ENCODE measurements around the gene M1AP. TPM values are rescaled to one million over a fixed set of nuclear protein-coding genes. Genes with fewer than 3 reads are reported as not detected.

The M1AP gene
- polyA plus RNA-seq, 3 donors, result 1.00 to 4.6 (median 1.8) TPM

GRCh38 chr2:74645344-74645743 lies 2.8 kb downstream of the M1AP start:
- no peak overlapping the region for H3K27ac Mint-ChIP-seq
- no peak overlapping the region for H3K4me3 Mint-ChIP-seq
- H3K27me3 ChIP-seq (ENCODE audit: control insufficient read depth in 2 of 2, insufficient read depth in 2 of 2, low read length in 2 of 2), result peaks cover 11 to 25% of the 10 kb centered on the region in 2 donors
- DNase-seq, result no peak
- H2AFZ ChIP-seq (ENCODE audit: insufficient read depth, low read depth, low read length, poor library complexity, severe bottlenecking), result no peak overlapping the region
- H3K4me2 ChIP-seq (replicated peaks; ENCODE audit: extremely low read depth, low read length, poor library complexity, severe bottlenecking), result no peak overlapping the region
- H3K79me2 ChIP-seq (ENCODE audit: insufficient read depth, low read length), result no peaks in the 10 kb centered on the region
- H3K36me3 Mint-ChIP-seq, result peaks cover 0 to 2% of the 10 kb centered on the region in 2 donors
- H3K9me3 ChIP-seq (replicated peaks in 1 of 2; ENCODE audit: control insufficient read depth in 1 of 2, insufficient read depth in 1 of 2, low read length in 2 of 2), result no peaks in the 10 kb centered on the region
- peaks cover 3 to 10% of the 10 kb centered on the region in 2 donors for H3K4me1 ChIP-seq (ENCODE audit: control insufficient read depth in 1 of 2, insufficient read depth in 2 of 2, low read length in 2 of 2)
- no peak overlapping the region for H3K27ac ChIP-seq (ENCODE audit: low read depth in 1 of 2, low read length in 2 of 2)
- H3K36me3 ChIP-seq (replicated peaks in 1 of 2; ENCODE audit: control insufficient read depth in 1 of 2, insufficient read depth in 2 of 2, low read length in 2 of 2), result no peaks in the 10 kb centered on the region
- H3K9me3 Mint-ChIP-seq, result peaks cover 0 to 14% (median 3%) of the 10 kb centered on the region in 7 donors
- H3K4me3 ChIP-seq (replicated peaks in 1 of 3; ENCODE audit: low read depth in 2 of 3, low read length in 3 of 3), result no peak overlapping the region
- intact Hi-C loops (cut with micrococcal nuclease), result no loop called here
- peaks cover 5% of the 10 kb centered on the region for H3K4me1 Mint-ChIP-seq
- H3K9ac ChIP-seq (ENCODE audit: insufficient read depth, low read length, poor library complexity, severe bottlenecking), result no peak overlapping the region
- H4K20me1 ChIP-seq (ENCODE audit: insufficient read depth, low read length), result no peaks in the 10 kb centered on the region
- TF ChIP-seq, protein P1, sequence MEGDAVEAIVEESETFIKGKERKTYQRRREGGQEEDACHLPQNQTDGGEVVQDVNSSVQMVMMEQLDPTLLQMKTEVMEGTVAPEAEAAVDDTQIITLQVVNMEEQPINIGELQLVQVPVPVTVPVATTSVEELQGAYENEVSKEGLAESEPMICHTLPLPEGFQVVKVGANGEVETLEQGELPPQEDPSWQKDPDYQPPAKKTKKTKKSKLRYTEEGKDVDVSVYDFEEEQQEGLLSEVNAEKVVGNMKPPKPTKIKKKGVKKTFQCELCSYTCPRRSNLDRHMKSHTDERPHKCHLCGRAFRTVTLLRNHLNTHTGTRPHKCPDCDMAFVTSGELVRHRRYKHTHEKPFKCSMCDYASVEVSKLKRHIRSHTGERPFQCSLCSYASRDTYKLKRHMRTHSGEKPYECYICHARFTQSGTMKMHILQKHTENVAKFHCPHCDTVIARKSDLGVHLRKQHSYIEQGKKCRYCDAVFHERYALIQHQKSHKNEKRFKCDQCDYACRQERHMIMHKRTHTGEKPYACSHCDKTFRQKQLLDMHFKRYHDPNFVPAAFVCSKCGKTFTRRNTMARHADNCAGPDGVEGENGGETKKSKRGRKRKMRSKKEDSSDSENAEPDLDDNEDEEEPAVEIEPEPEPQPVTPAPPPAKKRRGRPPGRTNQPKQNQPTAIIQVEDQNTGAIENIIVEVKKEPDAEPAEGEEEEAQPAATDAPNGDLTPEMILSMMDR (IDR thresholded peaks at IDR 0.05), result no peak
- WGBS (ENCODE audit: insufficient coverage), result 80% methylated on average over 1 of the region's 4 CpGs
- H3K27me3 Mint-ChIP-seq (ENCODE audit: low read depth in 3 of 3), result peaks cover 22 to 37% (median 25%) of the 10 kb centered on the region in 3 donors

DNA sequence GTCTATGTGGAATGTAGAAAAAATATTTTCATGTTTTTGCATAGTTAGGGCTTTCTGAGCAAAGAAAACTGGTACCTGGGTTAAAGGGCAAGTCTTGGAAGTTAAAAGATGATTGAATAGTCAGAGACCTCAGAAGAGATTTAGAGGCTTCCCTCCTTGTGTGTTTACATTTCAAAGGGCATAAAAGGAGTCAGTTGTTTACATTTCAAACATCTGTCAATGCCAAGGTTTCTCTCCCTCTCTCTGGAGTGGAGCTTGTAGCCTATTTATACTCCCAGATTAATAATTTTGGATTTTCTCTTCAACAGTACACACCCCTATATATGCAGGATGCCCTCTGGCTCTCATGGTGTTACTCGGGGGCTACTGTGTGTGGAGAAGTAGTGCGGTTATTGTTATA lies 8.6 kb downstream of the M1AP start:
- H3K9me3 ChIP-seq (replicated peaks in 1 of 2; ENCODE audit: control insufficient read depth in 1 of 2, insufficient read depth in 1 of 2, low read length in 2 of 2), result no peaks in the 10 kb centered on the region
- H3K4me1 ChIP-seq (ENCODE audit: control insufficient read depth in 1 of 2, insufficient read depth in 2 of 2, low read length in 2 of 2), result no peaks in the 10 kb centered on the region
- intact Hi-C loops (cut with micrococcal nuclease), result no loop called here
- no peaks in the 10 kb centered on the region for H3K36me3 ChIP-seq (replicated peaks in 1 of 2; ENCODE audit: control insufficient read depth in 1 of 2, insufficient read depth in 2 of 2, low read length in 2 of 2)
- H2AFZ ChIP-seq (ENCODE audit: insufficient read depth, low read depth, low read length, poor library complexity, severe bottlenecking), result no peak overlapping the region
- H3K4me3 Mint-ChIP-seq, result no peak overlapping the region
- no peak overlapping the region for H3K27ac ChIP-seq (ENCODE audit: low read depth in 1 of 2, low read length in 2 of 2)
- H3K4me2 ChIP-seq (replicated peaks; ENCODE audit: extremely low read depth, low read length, poor library complexity, severe bottlenecking), result no peak overlapping the region
- no peaks in the 10 kb centered on the region for H3K27me3 ChIP-seq (ENCODE audit: control insufficient read depth in 2 of 2, insufficient read depth in 2 of 2, low read length in 2 of 2)
- no peak for DNase-seq
- peaks cover 0 to 15% (median 13%) of the 10 kb centered on the region in 3 donors for H3K27me3 Mint-ChIP-seq (ENCODE audit: low read depth in 3 of 3)
- no peaks in the 10 kb centered on the region for H4K20me1 ChIP-seq (ENCODE audit: insufficient read depth, low read length)
- H3K36me3 Mint-ChIP-seq, result no peaks in the 10 kb centered on the region
- no peak overlapping the region for H3K27ac Mint-ChIP-seq
- no peaks in the 10 kb centered on the region for H3K79me2 ChIP-seq (ENCODE audit: insufficient read depth, low read length)
- no CpG with 5 or more reads among the region's 2 CpGs for WGBS (ENCODE audit: insufficient coverage)
- TF ChIP-seq, protein P1 (IDR thresholded peaks at IDR 0.05), result no peak
- H3K9me3 Mint-ChIP-seq, result no peaks in the 10 kb centered on the region
- H3K9ac ChIP-seq (ENCODE audit: insufficient read depth, low read length, poor library complexity, severe bottlenecking), result no peak overlapping the region
- H3K4me1 Mint-ChIP-seq, result no peaks in the 10 kb centered on the region
- no peak overlapping the region for H3K4me3 ChIP-seq (replicated peaks in 1 of 3; ENCODE audit: low read depth in 2 of 3, low read length in 3 of 3)

Data from CD14-positive monocyte (primary cell).